ENCODE data around the gene FRAS1. TPM values are rescaled to one million over a fixed set of nuclear protein-coding genes. Genes with fewer than 3 reads are reported as not detected.

FRAS1 gene
- total RNA-seq, 1 experiment from 2014 or later, result 82.0 TPM

GRCh38 chr4:78509043-78509442 lies 451.9 kb downstream of the FRAS1 start:
- no peaks in the 10 kb centered on the region for H3K9me3 Mint-ChIP-seq
- no peak overlapping the region for H3K27ac Mint-ChIP-seq
- ChIA-PET POLR2A (no interaction called here), CTCF (no interaction called here)
- no peaks in the 10 kb centered on the region for H3K27me3 Mint-ChIP-seq (ENCODE audit: low read depth)
- TF ChIP-seq KAT7 (CRISPR knock-in tag; IDR thresholded peaks at IDR 0.05; ENCODE audit: borderline replicate concordance), result no peak
- no peak for TF ChIP-seq ZNF138 (CRISPR knock-in tag; conservative IDR thresholded peaks at IDR 0.05)
- no peak for TF ChIP-seq ZNF281 (CRISPR knock-in tag; IDR thresholded peaks at IDR 0.05)
- TF ChIP-seq TCF7 (CRISPR knock-in tag; IDR thresholded peaks at IDR 0.05; ENCODE audit: low read depth), result no peak
- no peak for TF ChIP-seq ZNF219 (CRISPR knock-in tag; IDR thresholded peaks at IDR 0.05; ENCODE audit: borderline replicate concordance)
- TF ChIP-seq ZNF532 (CRISPR knock-in tag; IDR thresholded peaks at IDR 0.05; ENCODE audit: borderline replicate concordance), result no peak
- TF ChIP-seq RELA (CRISPR knock-in tag; IDR thresholded peaks at IDR 0.05; ENCODE audit: borderline replicate concordance), result no peak
- no peak for TF ChIP-seq CTCF (IDR thresholded peaks at IDR 0.05)
- TF ChIP-seq ZNF416 (CRISPR knock-in tag; IDR thresholded peaks at IDR 0.05), result no peak
- TF ChIP-seq NR3C1 (CRISPR knock-in tag; conservative IDR thresholded peaks at IDR 0.05; ENCODE audit: low read depth), result no peak
- TF ChIP-seq AFF4 (CRISPR knock-in tag; IDR thresholded peaks at IDR 0.05; ENCODE audit: borderline replicate concordance), result no peak
- no peak for TF ChIP-seq GABPB1 (CRISPR knock-in tag; IDR thresholded peaks at IDR 0.05)
- no peak for TF ChIP-seq ZNF425 (CRISPR knock-in tag; conservative IDR thresholded peaks at IDR 0.05)
- no peak for TF ChIP-seq ZNF317 (CRISPR knock-in tag; IDR thresholded peaks at IDR 0.05; ENCODE audit: borderline replicate concordance, low read depth)
- no peak for TF ChIP-seq TEAD4 (CRISPR knock-in tag; IDR thresholded peaks at IDR 0.05)
- TF ChIP-seq SOX15 (CRISPR knock-in tag; IDR thresholded peaks at IDR 0.05), result no peak
- no peak overlapping the region for H3K4me3 Mint-ChIP-seq
- H3K4me1 Mint-ChIP-seq, result peaks cover 12% of the 10 kb centered on the region
- H3K36me3 Mint-ChIP-seq, result peaks cover 46% of the 10 kb centered on the region
- DNase-seq (ENCODE audit: low spot score) (no peak), ATAC-seq (no peak)

Measured in WTC11 (cell line).